GM21529 (cell line): ENCODE data around the gene ITPA.
"Not testable (repeated sequence)": the region's sequence is repeated elsewhere in the genome, so short reads cannot be mapped to it uniquely, and the experiment has no call there.

Experiments
- ATAC-seq: cut with Tn5 transposase; IDR thresholded peaks from one replicate; pipeline ENCODE4 v1.9.1; 2021; ENCODE audit not compliant: unreplicated experiment

The ITPA gene

GRCh38 chr20:3172933-3173609 lies 36.2 kb upstream of the ITPA start, which contains the start of gene LZTS3:
TSS of gene LZTS3 (minus strand) at chr20:3173549. CDS start at chr20:3167163, 6,386 bp downstream.
- ATAC-seq, result peak; percentile 89

- ATAC-seq, result peak; percentile 38
These were observed 35.5 kb upstream of the ITPA start for GRCh38 chr20:3173610-3174441.

GRCh38 chr20:3174442-3175261 lies 34.6 kb upstream of the ITPA start:
- ATAC-seq, result no peak

- no peak for ATAC-seq
These were observed 34.0 kb upstream of the ITPA start for GRCh38 chr20:3175270-3175669.

- ATAC-seq, result no peak
These were observed 31.4 kb upstream of the ITPA start for GRCh38 chr20:3177746-3178485.

GRCh38 chr20:3180319-3180718 lies 29.0 kb upstream of the ITPA start:
- no peak for ATAC-seq

- ATAC-seq, result no peak
These were observed 28.0 kb upstream of the ITPA start for GRCh38 chr20:3181270-3181669.

GRCh38 chr20:3182429-3182828 lies 26.9 kb upstream of the ITPA start:
- ATAC-seq, result not testable (repeated sequence)

GRCh38 chr20:3183896-3184612 lies 25.2 kb upstream of the ITPA start:
- no peak for ATAC-seq

- not testable (repeated sequence) for ATAC-seq
These were observed 21.4 kb upstream of the ITPA start for GRCh38 chr20:3187861-3188260.

- no peak for ATAC-seq
These were observed 20.4 kb upstream of the ITPA start for GRCh38 chr20:3188823-3189413.

- no peak for ATAC-seq
These were observed 19.7 kb upstream of the ITPA start for GRCh38 chr20:3189561-3190131.

GRCh38 chr20:3190681-3191111 lies 18.6 kb upstream of the ITPA start:
- no peak for ATAC-seq

GRCh38 chr20:3192226-3193015 lies 16.9 kb upstream of the ITPA start:
- ATAC-seq, result no peak

GRCh38 chr20:3193806-3194616 lies 15.3 kb upstream of the ITPA start:
- ATAC-seq, result no peak

- ATAC-seq, result no peak
These were observed 14.5 kb upstream of the ITPA start for GRCh38 chr20:3194617-3195280.

GRCh38 chr20:3195590-3196237 lies 13.6 kb upstream of the ITPA start:
- no peak for ATAC-seq
